ENCODE data around the gene CD207. TPM values are rescaled to one million over a fixed set of nuclear protein-coding genes. Genes with fewer than 3 reads are reported as not detected.
"Not testable (repeated sequence)": the region's sequence is repeated elsewhere in the genome, so short reads cannot be mapped to it uniquely, and the experiment has no call there.

Gene CD207
- 0.10 and 0.37 TPM in 2 replicates for total RNA-seq (2014; rRNA removed; shearing (Covaris generic))

GRCh38 chr2:70835643-70836042 is at the start of gene CD207:
TSS of gene CD207 (minus strand) at chr2:70835816. CDS start at chr2:70835776, 40 bp downstream.
- in situ Hi-C loops (cut with HindIII; ENCODE audit: low sequenced_read_pairs): no loop called here
- DNase-seq (ENCODE audit: low spot score): no peak

GRCh38 chr2:70878543-70878942 is 42.9 kb upstream of the CD207 start:
- DNase-seq (ENCODE audit: low spot score); in situ Hi-C loops (cut with HindIII; ENCODE audit: low sequenced_read_pairs): not testable (repeated sequence)

- in situ Hi-C loops (cut with HindIII; ENCODE audit: low sequenced_read_pairs); DNase-seq (ENCODE audit: low spot score): not testable (repeated sequence)
These were observed 40.5 kb upstream of the CD207 start for GRCh38 chr2:70876138-70876537.

- in situ Hi-C loops (cut with HindIII; ENCODE audit: low sequenced_read_pairs): no loop called here
- no peak for DNase-seq (ENCODE audit: low spot score)
These were observed 37.9 kb upstream of the CD207 start for GRCh38 chr2:70873541-70873940.

- DNase-seq (ENCODE audit: low spot score): peak; percentile 64
- in situ Hi-C loops (cut with HindIII; ENCODE audit: low sequenced_read_pairs): no loop called here
These were observed 36.0 kb upstream of the CD207 start for GRCh38 chr2:70871398-70872211.

- DNase-seq (ENCODE audit: low spot score): no peak
- in situ Hi-C loops (cut with HindIII; ENCODE audit: low sequenced_read_pairs): no loop called here
These were observed 35.2 kb upstream of the CD207 start for GRCh38 chr2:70870790-70871189.

GRCh38 chr2:70868970-70869369 is 33.4 kb upstream of the CD207 start:
- in situ Hi-C loops (cut with HindIII; ENCODE audit: low sequenced_read_pairs): no loop called here
- DNase-seq (ENCODE audit: low spot score): no peak

- in situ Hi-C loops (cut with HindIII; ENCODE audit: low sequenced_read_pairs): no loop called here
- peak; percentile 87 for DNase-seq (ENCODE audit: low spot score)
These were observed 26.4 kb upstream of the CD207 start for GRCh38 chr2:70861777-70862625.

GRCh38 chr2:70855667-70856066 is 20.1 kb upstream of the CD207 start:
- in situ Hi-C loops (cut with HindIII; ENCODE audit: low sequenced_read_pairs): no loop called here
- no peak for DNase-seq (ENCODE audit: low spot score)

- in situ Hi-C loops (cut with HindIII; ENCODE audit: low sequenced_read_pairs): no loop called here
- no peak for DNase-seq (ENCODE audit: low spot score)
These were observed 18.8 kb upstream of the CD207 start for GRCh38 chr2:70854411-70854810.

GRCh38 chr2:70852824-70853223 is 17.2 kb upstream of the CD207 start:
- in situ Hi-C loops (cut with HindIII; ENCODE audit: low sequenced_read_pairs): no loop called here
- DNase-seq (ENCODE audit: low spot score): no peak

GRCh38 chr2:70851704-70852103 is 16.1 kb upstream of the CD207 start:
- DNase-seq (ENCODE audit: low spot score): no peak
- in situ Hi-C loops (cut with HindIII; ENCODE audit: low sequenced_read_pairs): no loop called here

GRCh38 chr2:70850925-70851324 is 15.3 kb upstream of the CD207 start:
- in situ Hi-C loops (cut with HindIII; ENCODE audit: low sequenced_read_pairs): no loop called here
- no peak for DNase-seq (ENCODE audit: low spot score)

- in situ Hi-C loops (cut with HindIII; ENCODE audit: low sequenced_read_pairs): no loop called here
- DNase-seq (ENCODE audit: low spot score): no peak
These were observed 6.8 kb upstream of the CD207 start for GRCh38 chr2:70842401-70842800.

GRCh38 chr2:70837980-70838925 is 2.6 kb upstream of the CD207 start:
- no peak for DNase-seq (ENCODE audit: low spot score)
- in situ Hi-C loops (cut with HindIII; ENCODE audit: low sequenced_read_pairs): no loop called here

GRCh38 chr2:70834881-70835280 is 735 bp downstream of the CD207 start:
- in situ Hi-C loops (cut with HindIII; ENCODE audit: low sequenced_read_pairs): no loop called here
- DNase-seq (ENCODE audit: low spot score): no peak

- in situ Hi-C loops (cut with HindIII; ENCODE audit: low sequenced_read_pairs): no loop called here
- no peak for DNase-seq (ENCODE audit: low spot score)
These were observed 1.5 kb downstream of the CD207 start for GRCh38 chr2:70834106-70834505.

GRCh38 chr2:70833246-70833645 is 2.4 kb downstream of the CD207 start:
- DNase-seq (ENCODE audit: low spot score): no peak
- in situ Hi-C loops (cut with HindIII; ENCODE audit: low sequenced_read_pairs): no loop called here

GRCh38 chr2:70832386-70832785 is 3.2 kb downstream of the CD207 start:
- in situ Hi-C loops (cut with HindIII; ENCODE audit: low sequenced_read_pairs): no loop called here
- DNase-seq (ENCODE audit: low spot score): no peak

All from G401 (cell line).